Measurements from ENCODE around the gene TMEM151B.
"Not testable (repeated sequence)": the region's sequence is repeated elsewhere in the genome, so short reads cannot be mapped to it uniquely, and the experiment has no call there.

- TF ChIP-seq CTCF (IDR thresholded peaks at IDR 0.05); POLR2A (IDR thresholded peaks at IDR 0.05; ENCODE audit: low read length); MAZ (IDR thresholded peaks at IDR 0.05; ENCODE audit: borderline replicate concordance, low read depth, low read length); ELK1 (IDR thresholded peaks at IDR 0.05; ENCODE audit: low read depth, low read length); EP300 (IDR thresholded peaks at IDR 0.05); NFE2L2 (conservative IDR thresholded peaks at IDR 0.05; ENCODE audit: low read length); CBX2 (IDR thresholded peaks at IDR 0.05; ENCODE audit: borderline replicate concordance, low read depth); PHF8 (IDR thresholded peaks at IDR 0.05; ENCODE audit: borderline replicate concordance, low read depth); RAD21 (conservative IDR thresholded peaks at IDR 0.05 in 1 of 2, IDR thresholded peaks at IDR 0.05 in 1 of 2); HDAC2 (IDR thresholded peaks at IDR 0.05); HOXA7 (CRISPR knock-in tag; IDR thresholded peaks at IDR 0.05); JUN (IDR thresholded peaks at IDR 0.05); GATA3 (IDR thresholded peaks at IDR 0.05; ENCODE audit: borderline replicate concordance): not testable (repeated sequence)
- TF ChIP-seq, protein P1, sequence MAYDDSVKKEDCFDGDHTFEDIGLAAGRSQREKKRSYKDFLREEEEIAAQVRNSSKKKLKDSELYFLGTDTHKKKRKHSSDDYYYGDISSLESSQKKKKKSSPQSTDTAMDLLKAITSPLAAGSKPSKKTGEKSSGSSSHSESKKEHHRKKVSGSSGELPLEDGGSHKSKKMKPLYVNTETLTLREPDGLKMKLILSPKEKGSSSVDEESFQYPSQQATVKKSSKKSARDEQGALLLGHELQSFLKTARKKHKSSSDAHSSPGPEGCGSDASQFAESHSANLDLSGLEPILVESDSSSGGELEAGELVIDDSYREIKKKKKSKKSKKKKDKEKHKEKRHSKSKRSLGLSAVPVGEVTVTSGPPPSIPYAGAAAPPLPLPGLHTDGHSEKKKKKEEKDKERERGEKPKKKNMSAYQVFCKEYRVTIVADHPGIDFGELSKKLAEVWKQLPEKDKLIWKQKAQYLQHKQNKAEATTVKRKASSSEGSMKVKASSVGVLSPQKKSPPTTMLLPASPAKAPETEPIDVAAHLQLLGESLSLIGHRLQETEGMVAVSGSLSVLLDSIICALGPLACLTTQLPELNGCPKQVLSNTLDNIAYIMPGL (CRISPR knock-in tag; IDR thresholded peaks at IDR 0.05; ENCODE audit: borderline replicate concordance), result not testable (repeated sequence)
These were observed 38.8 kb upstream of the TMEM151B start for GRCh38 chr6:44231426-44231825.
